ENCODE measurements around the gene TCF19.
A peak's percentile ranks its signal among the peaks of the same experiment; 100 is the strongest.

Gene TCF19, protein sequence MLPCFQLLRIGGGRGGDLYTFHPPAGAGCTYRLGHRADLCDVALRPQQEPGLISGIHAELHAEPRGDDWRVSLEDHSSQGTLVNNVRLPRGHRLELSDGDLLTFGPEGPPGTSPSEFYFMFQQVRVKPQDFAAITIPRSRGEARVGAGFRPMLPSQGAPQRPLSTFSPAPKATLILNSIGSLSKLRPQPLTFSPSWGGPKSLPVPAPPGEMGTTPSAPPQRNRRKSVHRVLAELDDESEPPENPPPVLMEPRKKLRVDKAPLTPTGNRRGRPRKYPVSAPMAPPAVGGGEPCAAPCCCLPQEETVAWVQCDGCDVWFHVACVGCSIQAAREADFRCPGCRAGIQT

DNA sequence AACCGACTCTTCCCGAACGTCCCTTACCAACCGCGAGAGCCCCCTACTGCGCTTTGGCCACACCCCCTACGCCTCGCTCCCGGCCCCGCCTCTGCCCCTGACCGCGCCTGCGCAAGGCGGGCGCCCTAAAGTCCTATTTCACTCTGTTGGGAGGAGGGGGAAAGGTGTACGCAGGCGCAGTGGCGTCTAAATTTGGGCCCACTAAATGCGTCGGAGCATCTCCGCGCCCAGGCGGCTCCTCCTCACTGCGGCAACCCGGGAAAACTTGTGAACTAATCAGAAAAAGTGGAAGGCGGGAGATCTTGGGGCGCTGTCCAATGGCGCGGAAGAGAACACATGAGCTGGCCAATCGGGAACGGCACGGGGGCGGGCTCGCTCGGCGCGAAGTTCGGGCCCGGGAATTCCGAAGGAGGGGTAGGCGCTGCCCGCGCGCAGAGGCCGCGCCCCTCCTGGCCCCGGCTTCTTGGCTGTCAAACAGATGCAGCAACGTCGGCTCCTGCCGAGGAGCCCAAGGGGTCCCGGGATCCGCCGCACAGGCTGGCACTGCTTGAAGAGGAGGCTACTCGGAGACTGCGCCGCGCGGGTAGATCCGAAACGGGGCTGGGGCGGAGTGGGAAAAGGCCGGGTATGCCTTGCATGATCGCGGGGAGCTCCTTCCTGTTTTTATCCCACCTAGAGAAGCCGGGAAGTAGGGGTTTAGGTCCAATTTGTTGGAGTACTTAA, at the start of gene TCF19:
Gene TCF19, plus strand, starts transcription at position 450 of the 723 bp plus-strand sequence. CDS start 881 bp downstream, outside the sequence.
- peak; percentile 99 for DNase-seq (ENCODE audit: low read depth)
- in situ Hi-C loops (cut with HindIII; ENCODE audit: low sequenced_read_pairs): no loop called here

DNA sequence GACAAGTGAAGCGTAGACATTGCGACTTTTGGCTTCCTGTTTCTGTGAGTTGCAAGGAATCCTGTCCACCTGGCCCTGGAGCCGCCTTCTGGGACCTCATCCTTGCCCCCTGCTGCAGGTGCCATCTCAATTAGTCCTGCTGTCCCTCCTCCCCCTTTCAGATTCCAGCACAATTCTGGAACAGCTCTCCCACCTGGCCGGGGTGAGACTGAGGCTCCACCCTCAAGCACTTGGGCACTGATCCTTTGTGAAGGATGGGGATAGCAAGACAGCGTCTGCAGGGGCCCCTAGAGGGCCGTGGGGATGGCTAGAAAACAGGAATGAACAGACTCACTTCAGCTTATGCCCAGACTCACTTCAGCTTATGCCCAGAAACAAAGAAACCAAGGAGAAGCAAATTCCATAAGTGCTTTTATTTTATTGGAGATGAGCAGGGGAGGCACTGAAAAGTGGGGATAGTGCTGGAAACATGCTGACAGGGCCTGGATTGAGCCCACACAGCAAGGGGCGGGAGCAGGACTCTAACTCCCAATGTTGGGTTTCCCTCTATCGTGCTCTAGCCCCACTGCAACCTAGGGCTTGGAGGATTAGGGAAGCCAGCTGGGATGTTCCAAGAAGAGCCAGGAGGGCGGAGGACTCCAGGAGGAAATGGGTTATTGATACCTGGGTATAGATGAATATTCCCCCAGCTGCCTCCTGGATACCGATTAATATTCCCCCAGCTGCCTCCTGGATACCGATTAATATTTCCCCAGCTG, 47.4 kb upstream of the TCF19 start:
- DNase-seq (ENCODE audit: low read depth): no peak
- H3K4me3 ChIP-seq (ENCODE audit: low read depth, low read length): no peak overlapping the region
- in situ Hi-C loops (cut with HindIII; ENCODE audit: low sequenced_read_pairs): loop anchor here (5.0 kb wide), 1 partner anchor 36 kb away; no protein-coding TSS in a partner anchor
- TF ChIP-seq, protein P1, sequence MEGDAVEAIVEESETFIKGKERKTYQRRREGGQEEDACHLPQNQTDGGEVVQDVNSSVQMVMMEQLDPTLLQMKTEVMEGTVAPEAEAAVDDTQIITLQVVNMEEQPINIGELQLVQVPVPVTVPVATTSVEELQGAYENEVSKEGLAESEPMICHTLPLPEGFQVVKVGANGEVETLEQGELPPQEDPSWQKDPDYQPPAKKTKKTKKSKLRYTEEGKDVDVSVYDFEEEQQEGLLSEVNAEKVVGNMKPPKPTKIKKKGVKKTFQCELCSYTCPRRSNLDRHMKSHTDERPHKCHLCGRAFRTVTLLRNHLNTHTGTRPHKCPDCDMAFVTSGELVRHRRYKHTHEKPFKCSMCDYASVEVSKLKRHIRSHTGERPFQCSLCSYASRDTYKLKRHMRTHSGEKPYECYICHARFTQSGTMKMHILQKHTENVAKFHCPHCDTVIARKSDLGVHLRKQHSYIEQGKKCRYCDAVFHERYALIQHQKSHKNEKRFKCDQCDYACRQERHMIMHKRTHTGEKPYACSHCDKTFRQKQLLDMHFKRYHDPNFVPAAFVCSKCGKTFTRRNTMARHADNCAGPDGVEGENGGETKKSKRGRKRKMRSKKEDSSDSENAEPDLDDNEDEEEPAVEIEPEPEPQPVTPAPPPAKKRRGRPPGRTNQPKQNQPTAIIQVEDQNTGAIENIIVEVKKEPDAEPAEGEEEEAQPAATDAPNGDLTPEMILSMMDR (IDR thresholded peaks at IDR 0.05; ENCODE audit: low read depth, low read length, missing control alignments): no peak

More for the DNA sequence above, at the start of gene TCF19:
- TF ChIP-seq, protein P1 (IDR thresholded peaks at IDR 0.05; ENCODE audit: low read depth, low read length, missing control alignments): no peak
- peak within 1 kb of the TSS; percentile 83 for H3K4me3 ChIP-seq (ENCODE audit: low read depth, low read length)

DNA sequence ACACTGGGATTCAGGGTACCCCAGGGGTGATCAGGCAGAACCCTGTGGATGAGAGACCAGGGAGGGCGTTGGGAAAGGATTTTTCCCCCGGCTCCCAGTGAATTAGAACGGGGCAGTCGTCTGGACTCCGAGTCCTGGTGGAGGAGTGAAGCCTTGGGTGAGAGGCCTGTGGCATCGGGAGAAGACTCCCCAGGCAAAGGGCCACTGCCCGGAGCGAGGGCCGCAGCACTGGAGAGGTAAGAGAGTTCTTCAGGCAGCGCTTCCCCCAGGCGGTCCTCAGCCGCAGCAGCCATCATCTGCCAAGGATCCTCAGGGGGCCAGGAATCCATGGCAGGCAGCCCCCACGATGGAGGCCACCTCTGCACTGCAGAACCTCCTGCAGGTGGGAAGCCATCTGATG, 46.7 kb upstream of the TCF19 start:
- no peak for DNase-seq (ENCODE audit: low read depth)
- in situ Hi-C loops (cut with HindIII; ENCODE audit: low sequenced_read_pairs): loop anchor here (5.0 kb wide), 1 partner anchor 36 kb away; no protein-coding TSS in a partner anchor
- H3K4me3 ChIP-seq (ENCODE audit: low read depth, low read length): no peak overlapping the region
- TF ChIP-seq, protein P1 (IDR thresholded peaks at IDR 0.05; ENCODE audit: low read depth, low read length, missing control alignments): no peak

DNA sequence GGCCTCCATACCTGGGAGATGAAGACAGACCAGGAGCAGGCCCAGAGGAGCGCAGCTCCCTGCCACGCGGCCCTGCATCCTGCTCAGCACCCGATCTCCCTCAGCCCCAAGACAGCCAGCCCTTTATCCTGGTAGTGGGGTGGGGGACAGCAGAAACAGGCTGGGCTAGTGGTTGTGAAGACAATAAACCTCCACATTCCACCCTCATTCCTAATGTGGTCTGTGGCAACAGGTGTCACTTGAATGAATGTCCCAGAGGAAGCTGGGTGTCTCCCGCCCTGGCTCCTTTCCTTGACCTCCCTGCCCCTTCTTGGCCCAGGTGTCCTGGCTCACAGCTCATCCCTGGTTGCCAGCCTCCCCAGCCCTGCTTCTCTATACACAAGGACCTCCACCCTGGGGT, 45.9 kb upstream of the TCF19 start, which contains the start of gene C6orf15:
Gene C6orf15, minus strand, starts transcription at position 98 of the 400 bp plus-strand sequence. Its CDS starts 20 bp downstream, at position 78.
- TF ChIP-seq, protein P1 (IDR thresholded peaks at IDR 0.05; ENCODE audit: low read depth, low read length, missing control alignments): no peak
- DNase-seq (ENCODE audit: low read depth): no peak
- no peak within 1 kb of the TSS for H3K4me3 ChIP-seq (ENCODE audit: low read depth, low read length)
- in situ Hi-C loops (cut with HindIII; ENCODE audit: low sequenced_read_pairs): loop anchor here (5.0 kb wide), 1 partner anchor 35 kb away; no protein-coding TSS in a partner anchor

DNA sequence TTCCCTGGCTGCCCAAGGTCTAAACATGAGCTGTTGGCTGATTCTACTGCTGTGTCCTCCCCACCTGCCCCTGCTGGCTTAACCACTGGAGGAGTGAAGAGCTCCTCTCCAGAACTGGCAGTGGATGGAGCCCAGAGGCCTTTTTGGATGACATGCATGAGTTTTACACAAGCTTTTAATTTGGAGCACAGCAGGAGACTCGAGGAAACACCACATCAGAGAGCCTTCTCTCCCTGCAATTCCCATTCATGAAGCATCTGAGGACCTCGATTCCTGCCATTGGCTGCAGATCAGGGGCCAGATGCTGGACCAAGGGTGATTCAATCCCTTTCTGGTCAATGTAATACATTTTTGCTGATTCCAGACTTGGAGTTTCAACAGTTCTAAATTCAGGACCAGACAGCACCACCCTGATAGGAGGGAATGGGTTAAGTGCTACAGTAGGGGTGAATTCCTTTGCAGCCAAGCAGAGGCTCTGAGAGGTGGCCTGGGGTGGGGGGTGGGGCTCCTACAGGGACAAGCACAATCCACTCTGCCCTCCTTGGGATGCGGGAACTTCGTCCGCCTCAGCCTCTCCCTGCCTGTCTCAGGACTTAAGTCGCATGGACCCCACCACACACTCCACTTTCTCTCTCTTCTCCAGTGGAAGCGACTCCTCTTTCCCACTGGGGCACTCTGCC, 44.4 kb upstream of the TCF19 start:
- no peak overlapping the region for H3K4me3 ChIP-seq (ENCODE audit: low read depth, low read length)
- peak; percentile 94 for DNase-seq (ENCODE audit: low read depth)
- TF ChIP-seq, protein P1 (IDR thresholded peaks at IDR 0.05; ENCODE audit: low read depth, low read length, missing control alignments): no peak
- in situ Hi-C loops (cut with HindIII; ENCODE audit: low sequenced_read_pairs): loop anchor here (5.0 kb wide), 1 partner anchor 33 kb away; no protein-coding TSS in a partner anchor
